ENCODE measurements around the gene NEK10.

DNA sequence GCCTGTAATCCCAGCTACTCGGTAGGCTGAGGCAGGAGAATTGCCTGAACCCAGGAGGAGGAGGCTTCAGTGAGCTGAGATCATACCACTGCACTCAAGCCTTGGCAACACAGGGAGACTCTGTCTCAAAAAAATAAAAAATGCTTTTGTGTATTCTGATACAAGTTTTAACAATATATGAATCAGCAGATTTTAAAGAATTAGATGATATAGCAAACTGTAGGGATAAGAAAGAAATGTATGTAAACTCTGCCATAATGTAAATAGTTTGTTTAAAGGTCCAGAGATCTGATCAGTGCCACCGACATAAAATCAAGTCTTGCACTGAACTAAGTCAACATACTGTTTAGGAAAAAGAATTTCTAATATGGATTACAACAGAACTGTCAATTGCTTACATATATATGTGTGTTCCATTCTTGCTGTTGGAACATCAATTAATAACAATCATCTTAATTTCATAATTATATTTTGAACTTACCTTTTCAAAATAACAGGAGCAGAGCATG, 208.3 kb downstream of the NEK10 start:
- no peak for TF ChIP-seq EZH2 (IDR thresholded peaks at IDR 0.05; ENCODE audit: borderline replicate concordance, low read length)
- TF ChIP-seq, protein P1, sequence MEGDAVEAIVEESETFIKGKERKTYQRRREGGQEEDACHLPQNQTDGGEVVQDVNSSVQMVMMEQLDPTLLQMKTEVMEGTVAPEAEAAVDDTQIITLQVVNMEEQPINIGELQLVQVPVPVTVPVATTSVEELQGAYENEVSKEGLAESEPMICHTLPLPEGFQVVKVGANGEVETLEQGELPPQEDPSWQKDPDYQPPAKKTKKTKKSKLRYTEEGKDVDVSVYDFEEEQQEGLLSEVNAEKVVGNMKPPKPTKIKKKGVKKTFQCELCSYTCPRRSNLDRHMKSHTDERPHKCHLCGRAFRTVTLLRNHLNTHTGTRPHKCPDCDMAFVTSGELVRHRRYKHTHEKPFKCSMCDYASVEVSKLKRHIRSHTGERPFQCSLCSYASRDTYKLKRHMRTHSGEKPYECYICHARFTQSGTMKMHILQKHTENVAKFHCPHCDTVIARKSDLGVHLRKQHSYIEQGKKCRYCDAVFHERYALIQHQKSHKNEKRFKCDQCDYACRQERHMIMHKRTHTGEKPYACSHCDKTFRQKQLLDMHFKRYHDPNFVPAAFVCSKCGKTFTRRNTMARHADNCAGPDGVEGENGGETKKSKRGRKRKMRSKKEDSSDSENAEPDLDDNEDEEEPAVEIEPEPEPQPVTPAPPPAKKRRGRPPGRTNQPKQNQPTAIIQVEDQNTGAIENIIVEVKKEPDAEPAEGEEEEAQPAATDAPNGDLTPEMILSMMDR (IDR thresholded peaks at IDR 0.05; ENCODE audit: low read length), result no peak
